HG03064 (cell line): ENCODE measurements around the gene LNX2.

Source experiments
- ATAC-seq: cut with Tn5 transposase; IDR thresholded peaks from one replicate; pipeline ENCODE4 v1.9.1; 2021; ENCODE audit warnings: low read depth; ENCODE audit not compliant: unreplicated experiment

Gene LNX2

GRCh38 chr13:27620377-27621115 is at the start of gene LNX2:
Gene LNX2 (minus strand): TSS chr13:27620529. CDS start chr13:27581703, 38,826 bp downstream.
- peak; percentile 87 for ATAC-seq

- ATAC-seq, result no peak
Measured at GRCh38 chr13:27667946-27668345, 47.6 kb upstream of the LNX2 start.

- ATAC-seq, result no peak
Measured at GRCh38 chr13:27666951-27667350, 46.6 kb upstream of the LNX2 start.

DNA sequence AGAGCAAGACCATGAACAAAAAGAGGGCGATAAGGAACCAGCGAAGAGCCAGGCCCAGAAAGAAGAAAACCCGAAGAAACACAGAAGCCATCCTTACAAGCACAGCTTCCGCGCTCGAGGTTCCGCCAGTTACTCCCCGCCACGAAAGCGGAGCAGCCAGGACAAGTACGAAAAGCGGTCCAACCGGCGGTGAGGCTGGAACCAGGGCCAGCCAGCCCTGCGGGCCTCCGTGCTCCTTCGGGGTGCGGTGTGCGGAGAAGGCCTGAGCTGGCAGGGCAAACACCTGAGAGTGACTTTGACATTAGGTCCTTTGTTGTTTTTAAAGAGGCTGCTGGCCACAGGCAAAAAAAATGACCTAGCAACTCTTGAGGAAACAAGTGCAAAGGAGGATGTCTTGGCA is 45.4 kb upstream of the LNX2 start:
- no peak for ATAC-seq

DNA sequence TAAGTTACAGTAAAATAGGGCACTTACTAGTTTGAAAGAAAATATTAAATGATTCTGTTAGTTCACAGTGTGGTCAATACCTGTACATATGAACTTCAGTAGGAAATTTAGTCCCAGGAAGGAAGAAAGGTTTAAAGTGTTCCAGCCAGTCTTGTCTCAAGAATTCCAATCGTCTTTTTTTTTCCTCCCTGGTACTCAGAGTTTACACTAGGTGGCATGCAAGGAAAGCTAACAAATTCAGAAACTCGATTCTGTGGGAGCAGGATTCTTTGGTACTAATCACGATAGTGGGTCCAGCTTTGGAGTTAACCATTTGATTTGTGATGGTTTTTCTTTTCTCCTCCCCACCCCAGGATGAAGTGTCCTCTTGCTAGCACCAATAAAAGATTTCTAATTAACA is 45.0 kb upstream of the LNX2 start:
- ATAC-seq, result no peak

DNA sequence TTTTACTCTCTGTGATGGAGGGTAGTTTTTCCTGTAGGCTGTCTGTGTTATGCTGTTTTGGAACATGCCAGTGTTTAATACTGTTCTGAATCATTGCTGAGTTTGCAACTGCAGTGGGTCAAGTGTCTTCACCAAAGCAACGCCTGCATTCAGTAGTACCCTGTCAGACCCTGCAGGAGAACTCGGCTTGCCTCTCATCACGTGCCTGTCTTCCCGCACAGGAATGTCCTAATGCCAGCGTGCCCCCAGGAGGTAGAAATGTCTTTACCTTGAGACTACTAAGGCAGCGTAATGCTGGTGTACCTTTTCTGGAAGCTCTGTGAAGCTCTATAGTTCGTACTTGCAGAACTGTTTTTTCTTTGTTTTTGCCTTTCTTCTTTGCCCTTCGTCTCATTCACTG is 43.6 kb upstream of the LNX2 start:
- ATAC-seq, result no peak

DNA sequence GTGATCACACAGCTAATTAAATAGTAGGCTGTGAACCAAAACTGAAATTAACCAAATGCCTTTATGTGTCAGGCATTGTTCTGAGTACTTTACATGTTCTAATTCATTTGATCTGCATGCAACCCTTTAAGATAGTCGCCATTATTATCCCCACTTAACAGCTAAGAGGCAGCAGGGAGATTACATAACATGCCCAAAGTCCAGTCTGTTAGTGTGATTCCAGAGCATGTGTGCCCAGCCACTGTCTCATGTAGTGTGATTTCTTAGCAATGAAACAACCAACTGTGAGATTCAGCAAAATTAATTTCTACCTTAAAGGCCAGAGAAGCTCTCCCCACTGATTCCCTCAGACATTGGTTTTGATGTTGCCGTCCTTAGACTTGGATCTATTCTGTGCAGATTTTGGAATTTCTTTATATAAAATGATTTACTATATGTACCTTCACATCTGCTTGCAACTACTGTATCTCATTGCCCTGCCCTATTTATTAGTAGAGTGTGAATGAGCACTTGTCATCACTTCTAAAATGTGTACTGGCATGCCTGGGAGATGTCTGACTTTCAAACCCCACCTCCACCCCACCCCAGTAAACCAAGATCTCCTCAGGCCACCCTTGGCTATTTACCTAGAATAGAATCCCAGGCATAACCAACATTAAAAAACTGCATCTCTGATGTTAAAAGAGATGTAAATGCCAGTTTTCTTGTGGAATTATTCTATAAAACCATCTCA is 42.6 kb upstream of the LNX2 start:
- no peak for ATAC-seq

DNA sequence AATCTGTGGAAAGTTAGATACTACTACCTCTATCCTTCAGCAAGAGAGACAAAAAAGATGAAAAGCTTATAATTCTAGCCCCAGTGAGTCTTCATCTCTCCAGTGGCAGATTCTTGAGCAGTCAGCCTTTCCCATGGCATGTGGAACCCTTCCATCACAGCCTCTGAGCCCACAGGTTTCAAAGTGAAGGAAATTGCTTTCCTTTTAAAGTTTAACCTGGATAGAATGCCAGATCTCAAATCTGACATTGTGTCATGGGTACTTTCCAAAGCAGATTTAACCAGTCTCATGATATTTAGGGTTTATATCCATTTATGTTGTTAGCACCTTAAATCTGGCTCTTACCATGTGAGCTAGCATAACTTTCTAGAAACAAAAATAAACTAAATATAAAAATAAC is 40.7 kb upstream of the LNX2 start:
- ATAC-seq, result no peak

GRCh38 chr13:27660511-27660910 is 40.2 kb upstream of the LNX2 start:
- no peak for ATAC-seq

DNA sequence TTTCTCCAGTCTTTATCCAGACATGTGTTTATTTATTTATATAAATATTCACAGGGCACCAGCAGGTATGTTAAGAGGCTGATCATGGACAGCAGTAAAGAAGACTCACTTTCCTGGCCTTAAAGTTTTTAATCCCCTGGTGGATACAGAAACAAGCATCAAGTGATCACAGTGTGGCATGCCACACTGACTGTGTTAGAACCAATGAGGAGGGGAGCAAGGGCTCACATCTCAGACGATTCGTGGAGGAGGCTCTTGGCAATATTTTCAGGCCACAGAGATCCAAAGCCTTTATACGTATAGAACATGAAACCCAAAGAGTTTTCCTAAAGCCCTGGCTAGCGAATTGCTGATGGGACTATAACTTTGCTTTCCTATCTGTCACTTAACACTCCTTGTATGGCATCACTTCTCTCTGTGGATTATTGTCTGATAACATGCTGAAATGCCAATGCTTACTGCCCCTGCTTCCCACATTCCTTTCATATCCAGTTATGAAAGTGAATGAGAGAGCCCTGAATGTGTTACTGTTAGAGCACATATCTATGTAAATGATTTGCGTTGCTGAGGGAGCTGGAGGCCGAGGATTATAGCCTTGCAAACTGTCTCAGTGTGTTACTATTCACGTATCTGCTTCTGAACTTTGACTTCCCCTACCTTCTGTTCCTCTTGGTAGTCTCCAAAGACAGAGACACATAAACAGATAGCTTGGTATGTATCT is 39.0 kb upstream of the LNX2 start:
- ATAC-seq, result no peak

- ATAC-seq, result no peak
Measured at GRCh38 chr13:27658546-27658945, 38.2 kb upstream of the LNX2 start.

- no peak for ATAC-seq
Measured at GRCh38 chr13:27657724-27658123, 37.4 kb upstream of the LNX2 start.

DNA sequence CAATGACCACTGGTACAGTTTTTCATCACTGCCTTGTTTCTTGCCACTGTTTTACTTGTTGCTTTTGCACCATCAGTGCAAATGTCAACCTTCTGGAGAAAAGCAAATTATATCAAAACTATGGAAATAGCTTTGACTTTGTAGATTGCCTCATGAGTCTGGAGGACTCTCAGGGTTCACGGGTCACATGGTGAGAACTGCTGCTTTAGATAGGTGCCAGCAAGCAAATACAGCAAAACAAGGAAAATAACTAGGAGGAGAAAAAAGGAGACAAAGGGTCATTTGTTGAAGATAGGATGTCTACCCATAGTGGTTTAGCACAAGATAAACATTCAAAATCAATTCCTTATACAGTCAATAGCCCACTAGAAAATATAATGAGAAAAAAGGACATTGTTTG is 34.5 kb upstream of the LNX2 start:
- ATAC-seq, result no peak

DNA sequence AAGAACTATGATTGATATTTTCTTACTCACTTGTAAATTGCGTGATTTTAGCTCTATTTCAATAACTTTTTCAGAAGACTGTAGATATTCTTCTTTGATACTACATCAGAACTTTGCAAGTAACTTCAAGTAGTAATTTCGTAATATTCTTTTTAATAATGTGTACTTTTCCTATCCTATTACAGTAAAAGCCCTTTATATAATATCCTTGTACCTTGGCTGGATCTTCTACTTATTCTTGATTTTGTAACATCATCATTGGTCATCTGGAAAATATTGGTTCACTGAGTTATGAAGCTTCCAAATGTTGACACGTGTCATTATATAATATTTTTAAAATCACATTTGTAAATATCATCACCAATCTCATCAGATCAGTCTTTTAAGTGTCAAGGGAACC is 33.7 kb upstream of the LNX2 start:
- ATAC-seq, result no peak

DNA sequence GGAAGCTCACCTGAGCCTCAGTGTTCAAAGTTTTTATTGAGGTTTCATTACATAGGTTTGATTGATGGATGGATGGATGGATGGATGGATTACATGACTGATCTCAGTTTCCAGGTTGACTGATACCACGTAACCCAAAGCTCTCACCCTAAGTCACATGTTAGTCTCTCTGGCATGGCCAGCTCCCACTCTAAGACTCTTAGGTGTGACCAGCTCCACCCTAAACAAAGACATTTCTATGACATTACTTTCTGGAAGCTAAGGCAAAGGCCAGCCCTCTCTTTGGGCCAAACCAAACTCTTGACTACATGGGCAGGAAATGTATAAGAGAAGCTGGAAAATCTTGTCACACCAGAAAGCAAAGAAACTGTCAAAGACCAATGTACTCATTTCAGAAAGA is 30.0 kb upstream of the LNX2 start:
- no peak for ATAC-seq

- ATAC-seq, result no peak
Measured at GRCh38 chr13:27644302-27644701, 24.0 kb upstream of the LNX2 start.

GRCh38 chr13:27643334-27644132 is 23.2 kb upstream of the LNX2 start:
- ATAC-seq, result no peak

GRCh38 chr13:27641711-27642502 is 21.6 kb upstream of the LNX2 start:
- no peak for ATAC-seq

DNA sequence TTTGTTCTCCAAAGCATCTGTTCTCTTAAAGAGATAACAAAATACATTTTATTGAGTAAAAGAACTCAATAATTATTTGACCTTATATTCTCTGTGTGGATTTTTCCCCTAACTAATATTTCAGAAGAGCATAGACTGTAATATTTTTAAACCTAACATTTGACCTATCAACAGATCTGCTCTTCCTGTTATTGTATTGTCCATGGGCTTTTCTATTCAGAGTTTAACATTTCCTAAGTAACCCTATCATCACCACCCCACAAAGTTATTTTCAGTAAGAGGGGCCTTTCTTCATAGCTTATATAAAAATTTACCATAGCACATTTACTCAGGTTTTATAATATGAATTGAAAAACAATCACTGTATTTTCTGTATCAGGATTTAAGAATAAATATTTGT is 18.9 kb upstream of the LNX2 start:
- ATAC-seq, result no peak

DNA sequence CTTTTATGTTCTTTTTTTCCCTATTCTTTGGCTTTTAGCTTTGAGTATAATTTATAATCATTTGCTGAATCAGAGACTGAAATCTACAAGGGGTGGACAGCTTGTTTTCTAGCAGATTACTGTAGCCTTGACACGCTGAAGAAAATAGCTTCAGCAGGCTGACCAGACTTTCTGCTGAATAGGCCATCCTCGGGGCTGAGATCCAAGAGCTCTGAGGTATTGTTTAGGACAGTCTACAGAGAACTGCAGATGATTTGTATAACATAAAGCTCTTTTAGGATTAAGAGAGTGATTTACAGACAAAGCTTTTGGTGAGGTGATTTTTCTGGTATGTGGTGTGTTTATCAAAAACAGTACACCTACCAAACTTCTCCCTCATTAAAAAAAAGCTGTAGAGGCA is 18.2 kb upstream of the LNX2 start:
- ATAC-seq, result no peak
